PC-3 (cell line): ENCODE results near the gene PGBD5. TPM values are rescaled to one million over a fixed set of nuclear protein-coding genes. Genes with fewer than 3 reads are reported as not detected.

Source experiments
- ATAC-seq: fragments of 200-7000 bp; cut with Tn5 transposase; 2 replicates; pipeline ENCODE4 v1.9.1; 2020; ENCODE audit warnings: mild to moderate bottlenecking, moderate library complexity
- BruUV-seq: library from RNA; stranded (reverse); fragments of 400-500 nt; replicated peaks from 2 replicates; lab custom pipeline; 2021; lab: Mats Ljungman, UMichigan
- CTCF ChIA-PET: fragments of 300-600 bp; sonication (Branson Sonifier 250); formaldehyde crosslinking; loops from one replicate; lab custom pipeline; 2022; ENCODE audit warnings: antibody characterized with exemption; lab: Charles Lee
- POLR2A ChIA-PET: fragments of 300-600 bp; sonication (Branson Sonifier 250); formaldehyde crosslinking; loops from one replicate; lab custom pipeline; 2022; ENCODE audit warnings: antibody characterized with exemption; ENCODE audit not compliant: unreplicated experiment; lab: Charles Lee
- DNase-seq: peaks from one replicate; pipeline ENCODE4 v3.0.0-alpha.2; 2015
- H2AFZ ChIP-seq: fragments of 300-600 bp; sonication (generic); 2 replicates; pipeline ENCODE4 v1.6.0; 2016; ENCODE audit warnings: antibody characterized with exemption, low read length
- H3F3A ChIP-seq: fragments of 300-600 bp; sonication (generic); one replicate; pipeline ENCODE4 v1.6.0; 2017; ENCODE audit warnings: antibody characterized with exemption, low read length, control low read depth, mild to moderate bottlenecking; ENCODE audit not compliant: unreplicated experiment
- H3K27ac ChIP-seq: fragments of 300-600 bp; sonication (generic); 2 replicates; pipeline ENCODE4 v1.5.1; 2016; ENCODE audit warnings: mild to moderate bottlenecking, low read length
- H3K27me3 ChIP-seq: fragments of 300-600 bp; sonication (generic); 2 replicates; pipeline ENCODE4 v1.6.1; 2016; ENCODE audit warnings: low read length, mixed read lengths
- H3K36me3 ChIP-seq: fragments of 300-600 bp; sonication (generic); 2 replicates; pipeline ENCODE4 v1.6.1; 2016; ENCODE audit warnings: low read depth, mixed run types, low read length, mixed read lengths
- H3K4me1 ChIP-seq: fragments of 300-600 bp; sonication (generic); 2 replicates; pipeline ENCODE4 v1.5.1; 2016; ENCODE audit warnings: low read length; ENCODE audit not compliant: insufficient read depth
- H3K4me2 ChIP-seq: fragments of 300-600 bp; sonication (generic); 2 replicates; pipeline ENCODE4 v1.6.0; 2016; ENCODE audit warnings: low read length
- H3K4me3 ChIP-seq: fragments of 300-600 bp; sonication (generic); 2 replicates; pipeline ENCODE4 v1.5.1; 2016; ENCODE audit warnings: mild to moderate bottlenecking, low read length, mixed read lengths
- H3K79me2 ChIP-seq: fragments of 300-600 bp; sonication (generic); 2 replicates; pipeline ENCODE4 v1.6.1; 2017; ENCODE audit warnings: low read length, mixed read lengths
- H3K9ac ChIP-seq: fragments of 300-600 bp; sonication (generic); 2 replicates; pipeline ENCODE4 v1.6.0; 2016; ENCODE audit warnings: mild to moderate bottlenecking, low read length
- H3K9me2 ChIP-seq: fragments of 300-600 bp; sonication (generic); replicated peaks from 2 replicates; pipeline ENCODE4 v1.6.1; 2016; ENCODE audit warnings: mixed run types, low read length, mixed read lengths
- H3K9me3 ChIP-seq: fragments of 300-600 bp; sonication (generic); 2 replicates; pipeline ENCODE4 v1.6.1; 2016; ENCODE audit warnings: low read length, mixed read lengths
- H4K20me1 ChIP-seq: fragments of 300-600 bp; sonication (generic); 2 replicates; pipeline ENCODE4 v1.6.1; 2016; ENCODE audit warnings: low read length, mixed read lengths
- CTCF ChIP-seq: fragments of 300-600 bp; sonication (generic); conservative IDR thresholded peaks from 2 replicates; pipeline ENCODE4 v1.5.1; 2017; ENCODE audit warnings: antibody characterized with exemption, low read depth, mild to moderate bottlenecking, low read length
- EZH2 ChIP-seq: fragments of 300-600 bp; sonication (generic); IDR thresholded peaks from one replicate; pipeline ENCODE4 v1.6.1; 2017; ENCODE audit warnings: antibody characterized with exemption, mild to moderate bottlenecking, low read length; ENCODE audit not compliant: unreplicated experiment
- EZH2phosphoT487 ChIP-seq: fragments of 300-600 bp; sonication (generic); IDR thresholded peaks from 2 replicates; pipeline ENCODE4 v1.6.1; 2018; ENCODE audit warnings: mild to moderate bottlenecking, antibody characterized with exemption, low read length, borderline replicate concordance
- intact Hi-C: fragments of 100-400 bp; cut with micrococcal nuclease; formaldehyde crosslinking; loops from 2 replicates; pipeline ENCODE4 v1.9.0; 2023
- total RNA-seq: library from RNA; depleted of rRNA; stranded (reverse); fragments of >200 nt; gene quantifications from 2 replicates; pipeline ENCODE4 v1.2.3, GENCODE V29; 2014

Gene PGBD5
- total RNA-seq, 1 experiment from 2014 or later = under 0.01 TPM

- Histone ChIP-seq H3K9ac (no peak overlapping the region), H3K27me3 (peaks cover 4% of the 10 kb centered on the region; the same call in 1 of the 2 replicates), H4K20me1 (no peaks in the 10 kb centered on the region), H2AFZ (no peak overlapping the region), H3K4me3 (no peak overlapping the region), H3K79me2 (no peaks in the 10 kb centered on the region), H3K9me2 (no peaks in the 10 kb centered on the region), H3K4me1 (peaks cover 20% of the 10 kb centered on the region), H3K36me3 (no peaks in the 10 kb centered on the region), H3K27ac (no peak overlapping the region), H3K4me2 (no peak overlapping the region), H3F3A (no peaks in the 10 kb centered on the region), H3K9me3 (no peaks in the 10 kb centered on the region)
- no peak for TF ChIP-seq CTCF
- no peak for TF ChIP-seq EZH2
- TF ChIP-seq EZH2phosphoT487 = no peak
- no peak for DNase-seq
- POLR2A ChIA-PET = no interaction called here
- CTCF ChIA-PET = no interaction called here
- ATAC-seq = no peak
- intact Hi-C loops = no loop called here
- no TSS peak for BruUV-seq
These were observed 96.0 kb downstream of the PGBD5 start for GRCh38 chr1:230330157-230330556.

- DNase-seq (peak; percentile 78), ATAC-seq (peak; percentile 51)
- Histone ChIP-seq H3K27me3 (peaks cover 8% of the 10 kb centered on the region), H3K4me1 (peaks cover 20% of the 10 kb centered on the region), H3K27ac (peak overlapping the region; percentile 39), H2AFZ (peak overlapping the region; percentile 19; the same call in 1 of the 2 replicates), H3K9me2 (no peaks in the 10 kb centered on the region), H3K36me3 (no peaks in the 10 kb centered on the region), H3K79me2 (no peaks in the 10 kb centered on the region), H3F3A (no peaks in the 10 kb centered on the region), H3K4me3 (no peak overlapping the region), H3K9me3 (no peaks in the 10 kb centered on the region), H3K4me2 (peak overlapping the region; percentile 44), H4K20me1 (no peaks in the 10 kb centered on the region), H3K9ac (peak overlapping the region; percentile 7; the same call in 1 of the 2 replicates)
- BruUV-seq = no TSS peak
- ChIA-PET POLR2A (interaction anchor here (0.6 kb wide), 1 partner anchor 224 kb away, joined by 6 read pairs; no protein-coding TSS in a partner anchor), CTCF (interaction anchor here (0.6 kb wide), 1 partner anchor 453 kb away, joined by 4 read pairs; no protein-coding TSS in a partner anchor)
- TF ChIP-seq EZH2 = no peak
- no peak for TF ChIP-seq CTCF
- no peak for TF ChIP-seq EZH2phosphoT487
- intact Hi-C loops = no loop called here
These were observed 97.7 kb downstream of the PGBD5 start for GRCh38 chr1:230328342-230329015.

- ChIA-PET CTCF (no interaction called here), POLR2A (no interaction called here)
- Histone ChIP-seq H3K79me2 (no peaks in the 10 kb centered on the region), H3K9me3 (no peaks in the 10 kb centered on the region), H3K9me2 (no peaks in the 10 kb centered on the region), H3K4me1 (peaks cover 20% of the 10 kb centered on the region), H4K20me1 (no peaks in the 10 kb centered on the region), H3K27ac (peak overlapping the region; percentile 39), H2AFZ (peak overlapping the region; percentile 19; the same call in 1 of the 2 replicates), H3K36me3 (no peaks in the 10 kb centered on the region), H3K9ac (peak overlapping the region; percentile 7; the same call in 1 of the 2 replicates), H3K27me3 (peaks cover 14% of the 10 kb centered on the region), H3K4me2 (peak overlapping the region; percentile 44), H3F3A (no peaks in the 10 kb centered on the region), H3K4me3 (no peak overlapping the region)
- no TSS peak for BruUV-seq
- peak; percentile 83 for ATAC-seq
- intact Hi-C loops = no loop called here
- DNase-seq = peak; percentile 87
- TF ChIP-seq EZH2phosphoT487 (no peak), EZH2 (no peak), CTCF (no peak)
These were observed 98.2 kb downstream of the PGBD5 start for GRCh38 chr1:230327892-230328284.
